Measurements from ENCODE around the gene UHRF2. TPM values are rescaled to one million over a fixed set of nuclear protein-coding genes. Genes with fewer than 3 reads are reported as not detected.
"Not testable (repeated sequence)": the region's sequence is repeated elsewhere in the genome, so short reads cannot be mapped to it uniquely, and the experiment has no call there.

UHRF2 gene
- total RNA-seq: 10 to 100 TPM; 31.1 to 44.4 (median 41.8) TPM

- H3K4me3 ChIP-seq: peak within 1 kb of the TSS; percentile 87 to 98 (median 92)
- TF ChIP-seq POLR2A (IDR thresholded peaks at IDR 0.05; ENCODE audit: low read depth): peak; percentile 11
- TF ChIP-seq EP300 (IDR thresholded peaks at IDR 0.05): no peak
- peak in 1 of 3 experiments; percentile 16 for TF ChIP-seq CTCF (IDR thresholded peaks at IDR 0.05)
- peak; percentile 90 to 91 for TF ChIP-seq POLR2AphosphoS5 (IDR thresholded peaks at IDR 0.05)
- H3K27me3 ChIP-seq: peaks cover 0 to 3% (median 0%) of the 10 kb centered on the region in 4 donors
- peaks cover 0 to 4% (median 2%) of the 10 kb centered on the region in 4 donors for H3K36me3 ChIP-seq
- no peaks in the 10 kb centered on the region for H3K9me3 ChIP-seq
- H3K4me1 ChIP-seq: peaks cover 27 to 41% (median 37%) of the 10 kb centered on the region in 4 donors
- peak within 1 kb of the TSS; percentile 79 to 94 (median 89) for H3K27ac ChIP-seq (replicated peaks in 1 of 4)
- DNase-seq (ENCODE audit: extremely low spot score): peak; percentile 99
- intact Hi-C loops (cut with DNase I): loop anchor here (5.0 to 10.0 kb wide), 2 partner anchors 72 to 155 kb away; no protein-coding TSS in a partner anchor
- 17% methylated on average over 32 of the region's 88 CpGs for whole genome bisulfite sequencing
These were observed at the start of gene UHRF2 for GRCh38 chr9:6412487-6413364. Gene UHRF2 (plus strand): TSS chr9:6413199. CDS start chr9:6413491, 292 bp downstream.

- intact Hi-C loops (cut with DNase I): no loop called here
- no peak for DNase-seq (ENCODE audit: extremely low spot score)
- no peaks in the 10 kb centered on the region for H3K36me3 ChIP-seq
- no peaks in the 10 kb centered on the region for H3K4me1 ChIP-seq
- peaks cover 0 to 4% (median 0%) of the 10 kb centered on the region in 4 donors for H3K9me3 ChIP-seq
- 70% methylated on average over 4 of the region's 4 CpGs for WGBS
- H3K27ac ChIP-seq (replicated peaks in 1 of 4): no peak overlapping the region
- H3K27me3 ChIP-seq: no peaks in the 10 kb centered on the region
- TF ChIP-seq POLR2A (IDR thresholded peaks at IDR 0.05; ENCODE audit: low read depth) (no peak), EP300 (IDR thresholded peaks at IDR 0.05) (no peak), CTCF (IDR thresholded peaks at IDR 0.05) (no peak), POLR2AphosphoS5 (IDR thresholded peaks at IDR 0.05) (no peak)
- no peak overlapping the region for H3K4me3 ChIP-seq
These were observed 45.7 kb upstream of the UHRF2 start for GRCh38 chr9:6367128-6367890.

- no peak for DNase-seq (ENCODE audit: extremely low spot score)
- H3K9me3 ChIP-seq: peaks cover 0 to 4% (median 0%) of the 10 kb centered on the region in 4 donors
- intact Hi-C loops (cut with DNase I): no loop called here
- H3K36me3 ChIP-seq: no peaks in the 10 kb centered on the region
- 94% methylated on average over 2 of the region's 2 CpGs for WGBS
- no peak overlapping the region for H3K27ac ChIP-seq (replicated peaks in 1 of 4)
- H3K4me3 ChIP-seq: no peak overlapping the region
- TF ChIP-seq EP300 (IDR thresholded peaks at IDR 0.05) (no peak), POLR2A (IDR thresholded peaks at IDR 0.05; ENCODE audit: low read depth) (no peak)
- no peaks in the 10 kb centered on the region for H3K27me3 ChIP-seq
- H3K4me1 ChIP-seq: no peaks in the 10 kb centered on the region
These were observed 44.2 kb upstream of the UHRF2 start for GRCh38 chr9:6368831-6369230.

- H3K36me3 ChIP-seq; H3K27ac ChIP-seq (replicated peaks in 1 of 4); H3K27me3 ChIP-seq; H3K4me3 ChIP-seq; H3K4me1 ChIP-seq; DNase-seq (ENCODE audit: extremely low spot score); intact Hi-C loops (cut with DNase I); H3K9me3 ChIP-seq: not testable (repeated sequence)
- 90% methylated on average over 4 of the region's 4 CpGs for WGBS
These were observed 31.5 kb upstream of the UHRF2 start for GRCh38 chr9:6381477-6382012.

- no peaks in the 10 kb centered on the region for H3K9me3 ChIP-seq
- no peak overlapping the region for H3K27ac ChIP-seq (replicated peaks in 1 of 4)
- intact Hi-C loops (cut with DNase I): no loop called here
- DNase-seq (ENCODE audit: extremely low spot score): no peak
- H3K27me3 ChIP-seq: no peaks in the 10 kb centered on the region
- H3K4me3 ChIP-seq: no peak overlapping the region
- no peaks in the 10 kb centered on the region for H3K36me3 ChIP-seq
- 15% methylated on average over 1 of the region's 1 CpG for WGBS
- no peaks in the 10 kb centered on the region for H3K4me1 ChIP-seq
- no peak for TF ChIP-seq EP300 (IDR thresholded peaks at IDR 0.05)
- TF ChIP-seq CTCF (IDR thresholded peaks at IDR 0.05): no peak
- no peak for TF ChIP-seq POLR2A (IDR thresholded peaks at IDR 0.05; ENCODE audit: low read depth)
- TF ChIP-seq POLR2AphosphoS5 (IDR thresholded peaks at IDR 0.05): no peak
These were observed 30.3 kb upstream of the UHRF2 start for GRCh38 chr9:6382681-6383080.
